ENCODE data around the gene OBSCN. TPM values are rescaled to one million over a fixed set of nuclear protein-coding genes. Genes with fewer than 3 reads are reported as not detected.
"Not testable (repeated sequence)": the region's sequence is repeated elsewhere in the genome, so short reads cannot be mapped to it uniquely, and the experiment has no call there.

The OBSCN gene
- polyA plus RNA-seq, 4 donors, result 14.3 to 42.9 (median 24.9) TPM

- no peak for DNase-seq (ENCODE audit: low read depth in 4 of 4, low spot score in 3 of 4)
These were observed 18.5 kb downstream of the OBSCN start for GRCh38 chr1:228226141-228226874.

- no peak for DNase-seq (ENCODE audit: low read depth in 4 of 4, low spot score in 3 of 4)
These were observed 19.3 kb downstream of the OBSCN start for GRCh38 chr1:228226956-228227791.

GRCh38 chr1:228228147-228228546 is 20.3 kb downstream of the OBSCN start:
- DNase-seq (ENCODE audit: low read depth in 4 of 4, low spot score in 3 of 4), result not testable (repeated sequence)

DNA sequence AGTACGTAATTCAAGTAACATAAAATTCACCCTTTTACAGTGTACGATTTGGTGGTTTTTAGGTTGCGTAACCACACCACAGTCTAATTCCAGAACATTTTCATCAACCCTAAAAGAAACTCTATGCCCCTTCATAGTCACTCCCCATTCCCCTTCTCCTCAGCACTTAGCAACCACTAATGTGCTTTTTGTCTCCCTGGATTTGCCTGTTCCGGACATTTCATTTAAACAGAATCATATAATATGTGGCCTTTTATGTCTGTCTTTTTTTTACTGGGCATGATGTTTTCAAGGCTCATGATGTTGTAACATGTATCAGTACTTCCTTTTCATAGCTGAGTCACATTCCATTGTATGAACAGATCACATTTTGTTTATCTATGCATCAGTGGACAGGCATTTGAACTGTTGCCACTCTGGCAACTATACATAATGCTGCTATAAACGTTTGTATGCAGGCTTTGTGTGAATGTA is 20.8 kb downstream of the OBSCN start:
- DNase-seq (ENCODE audit: low read depth in 4 of 4, low spot score in 3 of 4), result no peak

GRCh38 chr1:228231189-228231588 is 23.3 kb downstream of the OBSCN start:
- no peak for DNase-seq (ENCODE audit: low read depth in 4 of 4, low spot score in 3 of 4)

DNA sequence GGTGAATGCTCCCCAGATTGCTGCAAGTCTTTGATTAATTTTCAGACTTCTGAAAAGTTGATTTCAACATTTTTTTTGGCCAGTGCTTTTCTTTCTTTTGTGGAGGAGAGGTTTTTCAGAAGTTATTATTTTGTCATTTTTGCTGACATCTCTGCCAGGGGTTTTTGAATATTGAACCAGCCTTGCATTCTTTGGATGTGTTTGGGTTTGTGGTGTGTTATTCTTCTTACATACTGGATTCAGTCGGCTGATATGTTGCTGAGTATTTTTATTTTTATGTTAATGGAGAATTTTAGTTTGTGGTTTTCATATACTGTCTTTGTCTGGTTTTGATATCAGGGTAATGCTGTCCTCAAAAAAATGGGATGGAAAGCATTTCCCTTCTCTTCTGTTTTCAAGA is 25.3 kb downstream of the OBSCN start:
- DNase-seq (ENCODE audit: low read depth in 4 of 4, low spot score in 3 of 4), result no peak

- DNase-seq (ENCODE audit: low read depth in 4 of 4, low spot score in 3 of 4), result no peak
These were observed 27.1 kb downstream of the OBSCN start for GRCh38 chr1:228234921-228235320.

- no peak for DNase-seq (ENCODE audit: low read depth in 4 of 4, low spot score in 3 of 4)
These were observed 28.9 kb downstream of the OBSCN start for GRCh38 chr1:228236744-228237143.

DNA sequence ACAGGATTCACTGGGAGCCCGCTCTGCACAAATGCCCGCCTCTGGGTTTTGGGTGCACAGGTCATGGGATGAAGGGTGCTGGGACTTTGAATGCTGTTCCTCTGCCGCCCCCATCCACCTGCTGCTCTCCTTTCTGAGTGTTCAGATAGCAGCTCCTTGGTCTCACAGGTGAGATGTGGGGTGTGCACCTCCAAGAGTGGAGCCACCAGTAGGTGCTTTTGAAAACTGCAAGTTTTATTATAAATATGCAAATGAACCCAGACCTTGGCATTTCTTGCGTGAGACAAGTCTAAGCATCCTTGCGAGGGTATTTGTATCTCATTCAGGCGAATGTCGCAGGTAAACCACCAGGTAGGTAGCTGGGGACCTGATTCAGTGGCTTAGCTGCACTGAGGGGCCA is 30.2 kb downstream of the OBSCN start:
- no peak for DNase-seq (ENCODE audit: low read depth in 4 of 4, low spot score in 3 of 4)

DNA sequence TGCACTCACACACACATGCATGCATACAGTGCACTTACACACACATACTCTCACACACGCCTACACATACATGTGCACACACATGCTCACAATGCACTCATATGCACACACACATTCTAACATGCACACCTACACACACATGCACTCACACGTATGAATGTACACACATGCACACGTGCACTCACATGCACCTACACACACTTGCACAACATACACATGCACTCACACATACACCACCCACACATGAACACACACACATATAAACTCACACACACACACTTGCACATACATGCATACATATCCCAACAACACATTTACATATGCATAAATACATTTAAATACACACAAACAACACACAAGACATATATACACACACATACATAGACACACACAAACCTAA is 30.6 kb downstream of the OBSCN start:
- no peak for DNase-seq (ENCODE audit: low read depth in 4 of 4, low spot score in 3 of 4)

- DNase-seq (ENCODE audit: low read depth in 4 of 4, low spot score in 3 of 4), result no peak
These were observed 32.8 kb downstream of the OBSCN start for GRCh38 chr1:228240411-228241240.

- DNase-seq (ENCODE audit: low read depth in 4 of 4, low spot score in 3 of 4), result no peak
These were observed 33.4 kb downstream of the OBSCN start for GRCh38 chr1:228241259-228241658.

- DNase-seq (ENCODE audit: low read depth in 4 of 4, low spot score in 3 of 4), result no peak
These were observed 34.6 kb downstream of the OBSCN start for GRCh38 chr1:228242409-228242808.

DNA sequence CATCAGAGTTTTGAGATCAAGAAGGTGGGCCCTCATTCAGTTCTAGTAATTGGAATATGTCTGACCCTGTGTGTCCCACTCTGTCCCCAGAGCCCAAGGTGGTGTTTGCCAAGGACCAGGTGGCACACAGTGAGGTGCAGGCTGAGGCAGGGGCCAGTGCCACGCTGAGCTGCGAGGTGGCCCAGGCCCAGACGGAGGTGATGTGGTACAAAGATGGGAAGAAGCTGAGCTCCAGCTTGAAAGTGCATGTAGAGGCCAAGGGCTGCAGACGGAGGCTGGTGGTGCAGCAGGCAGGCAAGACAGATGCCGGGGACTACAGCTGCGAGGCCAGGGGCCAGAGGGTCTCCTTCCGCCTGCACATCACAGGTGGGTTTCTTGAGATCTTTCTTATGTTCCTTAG is 35.2 kb downstream of the OBSCN start:
- DNase-seq (ENCODE audit: low read depth in 4 of 4, low spot score in 3 of 4), result no peak

GRCh38 chr1:228243989-228244388 is 36.1 kb downstream of the OBSCN start:
- not testable (repeated sequence) for DNase-seq (ENCODE audit: low read depth in 4 of 4, low spot score in 3 of 4)

DNA sequence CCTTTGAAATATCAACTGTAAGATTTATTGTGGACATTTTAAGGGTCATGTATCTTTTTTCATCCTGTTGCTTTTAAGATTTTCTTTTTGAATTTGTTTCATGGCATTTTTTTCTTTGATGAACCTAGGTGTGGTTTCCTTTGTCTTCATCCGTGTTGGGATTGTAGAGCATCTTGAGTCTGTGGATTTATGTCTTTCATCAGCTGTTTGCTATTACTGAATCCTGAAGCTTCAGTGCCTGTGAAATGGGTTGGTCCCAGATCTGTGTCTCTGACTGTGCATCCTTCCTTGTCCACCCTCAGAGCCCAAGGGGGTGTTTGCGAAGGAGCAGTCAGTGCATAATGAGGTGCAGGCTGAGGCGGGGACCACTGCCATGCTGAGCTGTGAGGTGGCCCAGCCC is 37.3 kb downstream of the OBSCN start:
- DNase-seq (ENCODE audit: low read depth in 4 of 4, low spot score in 3 of 4), result no peak

GRCh38 chr1:228246216-228246900 is 38.5 kb downstream of the OBSCN start:
- no peak for DNase-seq (ENCODE audit: low read depth in 4 of 4, low spot score in 3 of 4)

DNA sequence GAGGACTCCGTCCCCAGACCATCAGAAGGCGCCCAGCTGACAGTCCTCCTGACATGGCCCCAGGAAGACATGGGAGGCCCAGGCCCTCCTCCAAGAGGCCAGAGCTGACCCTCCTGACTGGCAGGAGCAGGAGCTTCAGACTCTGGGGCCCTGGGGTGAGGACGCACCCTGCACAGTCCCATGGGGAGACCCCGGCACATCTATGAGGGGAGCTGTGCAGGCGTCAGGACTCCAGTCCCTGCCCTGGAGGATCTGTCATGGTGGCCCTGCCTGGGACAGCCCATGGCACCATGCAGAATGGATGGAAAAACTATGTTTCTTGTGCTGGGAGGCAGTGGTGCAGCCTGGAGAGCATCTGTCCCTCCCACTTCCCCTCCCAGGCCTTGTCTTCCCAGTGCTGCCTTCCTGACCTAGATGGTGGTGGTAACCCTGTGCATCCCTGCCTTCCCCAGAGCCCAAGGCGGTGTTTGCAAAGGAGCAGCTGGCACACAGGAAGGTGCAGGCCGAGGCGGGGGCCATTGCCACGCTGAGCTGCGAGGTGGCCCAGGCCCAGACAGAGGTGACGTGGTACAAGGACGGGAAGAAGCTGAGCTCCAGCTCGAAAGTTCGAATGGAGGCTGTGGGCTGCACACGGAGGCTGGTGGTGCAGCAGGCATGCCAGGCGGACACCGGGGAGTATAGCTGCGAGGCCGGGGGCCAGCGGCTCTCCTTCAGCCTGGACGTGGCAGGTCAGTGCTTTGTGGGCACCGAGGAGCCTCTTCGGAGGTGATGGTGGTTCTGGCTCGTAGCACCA is 41.9 kb downstream of the OBSCN start:
- no peak for DNase-seq (ENCODE audit: low read depth in 4 of 4, low spot score in 3 of 4)

DNA sequence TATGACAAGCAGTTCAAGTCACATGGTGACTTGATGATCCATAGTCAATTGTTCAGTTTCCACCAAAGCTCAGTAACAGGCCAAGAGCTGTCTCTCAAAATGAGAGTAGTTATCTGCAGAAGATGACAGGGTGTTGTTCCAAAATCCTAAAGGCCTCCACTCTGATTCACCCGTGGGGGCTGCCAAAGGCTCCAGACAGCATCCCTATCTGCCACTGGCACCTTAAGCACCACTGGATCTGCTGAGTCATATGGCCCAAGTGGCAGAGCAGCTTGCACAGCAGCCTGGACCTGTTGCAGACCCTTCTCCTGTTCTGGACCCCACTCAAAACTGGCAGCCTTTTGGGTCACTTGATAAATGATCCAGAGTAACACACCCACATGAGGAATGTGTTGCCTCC is 44.6 kb downstream of the OBSCN start:
- not testable (repeated sequence) for DNase-seq (ENCODE audit: low read depth in 4 of 4, low spot score in 3 of 4)

Measured in left renal pelvis (tissue), 4 donors.